ENCODE data around the gene ABCC1. TPM values are rescaled to one million over a fixed set of nuclear protein-coding genes. Genes with fewer than 3 reads are reported as not detected.

ABCC1 gene
- total RNA-seq, 1 experiment from 2014 or later = 61.9 TPM

GRCh38 chr16:16126896-16127295 lies 177.5 kb downstream of the ABCC1 start:
- ChIA-PET POLR2A (no interaction called here), CTCF (interaction anchor here (0.7 to 1.8 kb wide), 3 partner anchors 252 to 349 kb away, joined by 3 to 7 read pairs (median 4); no protein-coding TSS in a partner anchor)
- Mint-ChIP-seq H3K9me3 (peaks cover 11% of the 10 kb centered on the region), H3K27me3 (ENCODE audit: low read depth) (no peaks in the 10 kb centered on the region), H3K36me3 (peaks cover 68% of the 10 kb centered on the region), H3K4me1 (no peaks in the 10 kb centered on the region), H3K27ac (no peak overlapping the region; the same call in none of the 2 replicates), H3K4me3 (no peak overlapping the region)
- no peak for DNase-seq (ENCODE audit: low spot score)
- no peak for ATAC-seq
- TF ChIP-seq IRF1 (CRISPR knock-in tag; IDR thresholded peaks at IDR 0.05) (no peak), SP1 (CRISPR knock-in tag; conservative IDR thresholded peaks at IDR 0.05) (no peak), CTCF (IDR thresholded peaks at IDR 0.05) (no peak), EMX1 (CRISPR knock-in tag; IDR thresholded peaks at IDR 0.05) (no peak), ZNF232 (CRISPR knock-in tag; IDR thresholded peaks at IDR 0.05) (no peak), GTF2I (CRISPR knock-in tag; conservative IDR thresholded peaks at IDR 0.05) (no peak), TEAD4 (CRISPR knock-in tag; IDR thresholded peaks at IDR 0.05) (no peak)

- no peaks in the 10 kb centered on the region for H3K4me1 Mint-ChIP-seq
- H3K27me3 Mint-ChIP-seq (ENCODE audit: low read depth) = no peaks in the 10 kb centered on the region
- H3K27ac Mint-ChIP-seq = peak overlapping the region; percentile 89
- H3K4me3 Mint-ChIP-seq = no peak overlapping the region
- H3K9me3 Mint-ChIP-seq = peaks cover 11% of the 10 kb centered on the region
- H3K36me3 Mint-ChIP-seq = peaks cover 65% of the 10 kb centered on the region
- TF ChIP-seq GTF2I (CRISPR knock-in tag; conservative IDR thresholded peaks at IDR 0.05) = 0 out of 2 replicates have a peak, but pooled peaks have one; percentile 63
- no peak for TF ChIP-seq ATF1 (CRISPR knock-in tag; IDR thresholded peaks at IDR 0.05)
- TF ChIP-seq ZNF396 (CRISPR knock-in tag; IDR thresholded peaks at IDR 0.05; ENCODE audit: borderline replicate concordance) = no peak
- peak; percentile 85 for TF ChIP-seq CTCF (IDR thresholded peaks at IDR 0.05)
- TF ChIP-seq GABPB1 (CRISPR knock-in tag; IDR thresholded peaks at IDR 0.05) = no peak
- POLR2A ChIA-PET = no interaction called here
- ATAC-seq (peak; percentile 95), DNase-seq (ENCODE audit: low spot score) (peak; percentile 82)
- CTCF ChIA-PET = interaction anchor here (0.6 to 1.9 kb wide), 12 partner anchors 16 to 465 kb away, joined by 3 to 7 read pairs (median 4); no protein-coding TSS in a partner anchor
These were observed 178.2 kb downstream of the ABCC1 start for GRCh38 chr16:16127469-16128116.

GRCh38 chr16:16131204-16131603 lies 181.8 kb downstream of the ABCC1 start:
- Mint-ChIP-seq H3K9me3 (no peaks in the 10 kb centered on the region), H3K27me3 (ENCODE audit: low read depth) (no peaks in the 10 kb centered on the region), H3K27ac (peak overlapping the region; percentile 93), H3K4me3 (no peak overlapping the region), H3K36me3 (peaks cover 62% of the 10 kb centered on the region), H3K4me1 (no peaks in the 10 kb centered on the region)
- POLR2A ChIA-PET = no interaction called here
- ATAC-seq (no peak), DNase-seq (ENCODE audit: low spot score) (no peak)
- CTCF ChIA-PET = no interaction called here
- no peak for TF ChIP-seq RELA (CRISPR knock-in tag; IDR thresholded peaks at IDR 0.05; ENCODE audit: borderline replicate concordance)
- TF ChIP-seq ATF1 (CRISPR knock-in tag; IDR thresholded peaks at IDR 0.05) = no peak
- no peak for TF ChIP-seq ZNF317 (CRISPR knock-in tag; IDR thresholded peaks at IDR 0.05; ENCODE audit: borderline replicate concordance, low read depth)
- no peak for TF ChIP-seq NFYB (CRISPR knock-in tag; conservative IDR thresholded peaks at IDR 0.05; ENCODE audit: low read depth)
- TF ChIP-seq NFATC4 (CRISPR knock-in tag; IDR thresholded peaks at IDR 0.05) = no peak
- no peak for TF ChIP-seq ATF6 (CRISPR knock-in tag; IDR thresholded peaks at IDR 0.05)
- TF ChIP-seq E2F5 (CRISPR knock-in tag; IDR thresholded peaks at IDR 0.05) = no peak
- no peak for TF ChIP-seq TP53 (CRISPR knock-in tag; IDR thresholded peaks at IDR 0.05)
- no peak for TF ChIP-seq JUN (CRISPR knock-in tag; IDR thresholded peaks at IDR 0.05)
- TF ChIP-seq IRF1 (CRISPR knock-in tag; IDR thresholded peaks at IDR 0.05) = no peak
- no peak for TF ChIP-seq NFE2L1 (CRISPR knock-in tag; IDR thresholded peaks at IDR 0.05)
- TF ChIP-seq E2F4 (CRISPR knock-in tag; IDR thresholded peaks at IDR 0.05; ENCODE audit: borderline replicate concordance, low read depth) = no peak

Measured in WTC11 (cell line).